ENCODE measurements around the gene HRH4. TPM values are rescaled to one million over a fixed set of nuclear protein-coding genes. Genes with fewer than 3 reads are reported as not detected.

The HRH4 gene
- total RNA-seq, 1 donor from 2014 or later, result 1.7 TPM

DNA sequence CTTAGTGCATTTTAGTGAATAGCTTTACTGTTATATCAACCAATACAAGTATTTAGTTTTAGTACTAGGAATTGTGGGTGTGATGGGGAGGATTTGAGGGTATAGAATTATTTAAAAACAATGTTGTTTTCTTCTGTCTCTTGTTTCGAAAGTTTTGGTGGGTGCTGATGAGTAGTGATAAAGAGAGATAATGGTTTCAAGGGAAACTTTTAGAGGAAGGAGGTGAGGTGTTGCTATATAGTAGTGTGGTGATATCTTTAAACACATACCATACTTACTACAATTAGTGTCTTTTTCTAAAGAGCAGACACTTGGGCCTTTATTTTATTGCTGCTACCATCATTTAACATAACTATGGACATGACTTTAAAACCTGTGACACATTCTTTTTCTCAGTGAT is 23.5 kb upstream of the HRH4 start:
- intact Hi-C loops (cut with micrococcal nuclease), result no loop called here
- H3K9me3 Mint-ChIP-seq, result no peaks in the 10 kb centered on the region
- H3K36me3 Mint-ChIP-seq (ENCODE audit: low read depth), result peaks cover 7% of the 10 kb centered on the region
- no peaks in the 10 kb centered on the region for H3K4me1 Mint-ChIP-seq (ENCODE audit: low read depth)
- no peak overlapping the region for H3K4me3 Mint-ChIP-seq
- no peaks in the 10 kb centered on the region for H3K27me3 Mint-ChIP-seq (ENCODE audit: insufficient read depth)
- DNase-seq (ENCODE audit: low spot score), result no peak
- H3K27ac Mint-ChIP-seq, result no peak overlapping the region

DNA sequence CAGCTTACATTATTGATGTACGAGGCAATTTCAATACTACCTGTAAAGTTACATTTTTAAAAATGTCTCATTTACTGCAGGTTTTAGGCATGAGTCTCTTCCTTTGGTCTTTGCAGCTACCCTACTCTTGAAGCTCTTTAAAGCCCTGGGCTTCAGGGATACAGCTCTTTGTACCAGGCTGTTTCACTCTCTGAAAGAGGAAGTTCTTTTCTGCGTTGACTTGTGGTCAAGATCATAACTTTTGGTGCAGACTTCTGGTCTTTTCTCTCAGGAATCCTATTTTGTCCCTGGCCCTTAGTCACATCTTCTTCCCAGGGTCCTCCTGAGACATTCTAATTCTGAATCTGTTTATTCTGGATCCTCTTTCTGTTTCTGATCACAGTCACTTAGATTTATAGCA is 16.6 kb upstream of the HRH4 start:
- peaks cover 18% of the 10 kb centered on the region for H3K36me3 Mint-ChIP-seq (ENCODE audit: low read depth)
- peaks cover 10% of the 10 kb centered on the region for H3K4me1 Mint-ChIP-seq (ENCODE audit: low read depth)
- H3K4me3 Mint-ChIP-seq, result no peak overlapping the region
- no peaks in the 10 kb centered on the region for H3K9me3 Mint-ChIP-seq
- DNase-seq (ENCODE audit: low spot score), result no peak
- no peaks in the 10 kb centered on the region for H3K27me3 Mint-ChIP-seq (ENCODE audit: insufficient read depth)
- H3K27ac Mint-ChIP-seq, result no peak overlapping the region
- intact Hi-C loops (cut with micrococcal nuclease), result no loop called here

DNA sequence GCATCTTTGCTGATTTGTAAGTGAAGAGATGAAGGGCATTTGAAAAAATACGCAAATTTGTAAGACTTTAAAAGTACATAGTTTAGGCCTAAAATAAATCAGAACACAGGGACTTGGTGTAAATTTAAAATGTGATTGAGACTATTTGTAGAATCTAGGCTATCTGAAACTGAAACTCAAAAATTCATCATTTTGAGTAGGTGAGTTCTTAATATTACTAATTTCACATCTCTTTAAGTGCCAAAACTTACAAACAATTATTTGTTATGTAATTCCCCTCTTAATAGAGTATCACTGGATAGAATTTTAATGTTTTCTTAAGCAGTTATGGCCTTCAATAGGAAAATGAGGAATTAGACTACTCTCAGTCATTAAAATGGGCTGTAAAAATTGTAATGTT is 14.0 kb upstream of the HRH4 start:
- Mint-ChIP-seq H3K27ac (no peak overlapping the region), H3K27me3 (ENCODE audit: insufficient read depth) (no peaks in the 10 kb centered on the region), H3K36me3 (ENCODE audit: low read depth) (peaks cover 26% of the 10 kb centered on the region), H3K4me3 (no peak overlapping the region), H3K4me1 (ENCODE audit: low read depth) (peaks cover 10% of the 10 kb centered on the region), H3K9me3 (no peaks in the 10 kb centered on the region)
- DNase-seq (ENCODE audit: low spot score), result no peak
- intact Hi-C loops (cut with micrococcal nuclease), result no loop called here

DNA sequence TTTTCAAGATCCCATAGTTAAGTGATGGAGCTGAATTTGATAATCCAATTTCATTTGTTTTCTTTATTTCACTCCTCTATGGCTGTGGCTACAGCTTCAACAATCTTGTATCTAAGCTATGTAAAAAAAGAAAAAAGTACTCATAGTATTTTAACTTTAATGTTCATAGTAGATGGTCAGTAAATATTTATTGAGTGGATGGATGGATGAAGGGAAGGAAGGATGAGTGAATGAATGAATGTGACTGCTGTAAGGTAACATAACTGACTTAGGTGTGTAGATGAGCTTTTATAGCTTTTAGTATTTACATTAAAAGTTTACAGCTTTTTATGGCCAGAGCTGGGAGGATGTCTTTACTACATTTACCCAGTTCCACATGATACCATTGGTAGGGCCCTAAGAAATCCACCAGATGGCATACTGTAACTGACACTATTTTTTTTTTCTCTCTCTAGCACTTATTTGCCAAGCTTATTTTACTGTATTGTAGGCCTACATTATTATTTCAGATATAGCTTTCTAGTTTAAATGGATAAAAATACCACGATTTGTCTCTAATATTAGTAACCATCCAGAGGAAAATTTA is 13.4 kb upstream of the HRH4 start:
- H3K36me3 Mint-ChIP-seq (ENCODE audit: low read depth), result peaks cover 22% of the 10 kb centered on the region
- intact Hi-C loops (cut with micrococcal nuclease), result no loop called here

DNA sequence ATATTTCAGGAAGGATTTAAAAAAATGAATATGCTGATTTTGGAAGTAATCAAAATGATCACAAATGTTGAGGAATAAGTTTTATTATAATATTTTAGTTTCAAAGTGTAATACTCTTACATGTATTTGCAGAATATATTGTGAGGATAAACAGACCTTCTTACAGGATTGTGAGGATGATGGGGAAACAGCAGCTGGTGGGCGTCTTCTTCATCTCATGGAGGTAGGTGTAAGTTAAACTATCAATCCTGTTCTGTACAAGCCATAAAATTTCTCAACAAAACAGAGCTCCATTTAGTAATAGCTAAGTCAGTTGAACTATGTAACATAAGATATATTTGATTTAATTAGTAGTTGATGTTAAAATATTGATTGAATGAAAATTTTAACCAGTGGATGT is 12.5 kb upstream of the HRH4 start:
- H3K27ac Mint-ChIP-seq, result no peak overlapping the region
- peaks cover 22% of the 10 kb centered on the region for H3K36me3 Mint-ChIP-seq (ENCODE audit: low read depth)
- no peak for DNase-seq (ENCODE audit: low spot score)
- no peak overlapping the region for H3K4me3 Mint-ChIP-seq
- H3K4me1 Mint-ChIP-seq (ENCODE audit: low read depth), result peaks cover 10% of the 10 kb centered on the region
- H3K9me3 Mint-ChIP-seq, result no peaks in the 10 kb centered on the region
- intact Hi-C loops (cut with micrococcal nuclease), result no loop called here
- no peaks in the 10 kb centered on the region for H3K27me3 Mint-ChIP-seq (ENCODE audit: insufficient read depth)

More for the DNA sequence above, 13.4 kb upstream of the HRH4 start:
- Mint-ChIP-seq H3K27ac (no peak overlapping the region), H3K27me3 (ENCODE audit: insufficient read depth) (no peaks in the 10 kb centered on the region), H3K9me3 (no peaks in the 10 kb centered on the region), H3K4me1 (ENCODE audit: low read depth) (peaks cover 10% of the 10 kb centered on the region), H3K4me3 (no peak overlapping the region)
- no peak for DNase-seq (ENCODE audit: low spot score)

DNA sequence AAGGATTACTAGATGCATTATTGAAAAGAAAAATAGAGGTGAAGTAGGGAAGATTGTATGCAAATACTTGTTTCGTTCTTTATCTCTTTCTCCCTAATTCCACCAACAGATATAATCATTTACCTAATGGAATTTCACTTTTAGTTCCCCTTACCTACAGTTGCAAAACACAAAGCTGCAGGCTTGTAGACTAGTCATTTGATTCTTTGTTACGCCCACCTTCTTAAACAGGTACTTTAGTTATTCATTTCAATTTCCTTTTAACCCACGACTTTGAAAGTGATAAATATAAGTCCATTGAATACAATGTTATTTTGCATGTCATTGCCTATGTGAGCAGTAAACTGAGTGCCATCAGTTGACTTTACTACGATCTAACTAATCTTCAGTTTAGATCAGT is 3.9 kb upstream of the HRH4 start:
- Mint-ChIP-seq H3K4me3 (peak overlapping the region; percentile 26), H3K9me3 (peaks cover 9% of the 10 kb centered on the region), H3K36me3 (ENCODE audit: low read depth) (peaks cover 5% of the 10 kb centered on the region), H3K4me1 (ENCODE audit: low read depth) (peaks cover 28% of the 10 kb centered on the region), H3K27me3 (ENCODE audit: insufficient read depth) (no peaks in the 10 kb centered on the region), H3K27ac (peak overlapping the region; percentile 55)
- no peak for DNase-seq (ENCODE audit: low spot score)
- intact Hi-C loops (cut with micrococcal nuclease), result loop anchor here (1.0 to 2.0 kb wide), 2 partner anchors 42 to 88 kb away; no protein-coding TSS in a partner anchor

DNA sequence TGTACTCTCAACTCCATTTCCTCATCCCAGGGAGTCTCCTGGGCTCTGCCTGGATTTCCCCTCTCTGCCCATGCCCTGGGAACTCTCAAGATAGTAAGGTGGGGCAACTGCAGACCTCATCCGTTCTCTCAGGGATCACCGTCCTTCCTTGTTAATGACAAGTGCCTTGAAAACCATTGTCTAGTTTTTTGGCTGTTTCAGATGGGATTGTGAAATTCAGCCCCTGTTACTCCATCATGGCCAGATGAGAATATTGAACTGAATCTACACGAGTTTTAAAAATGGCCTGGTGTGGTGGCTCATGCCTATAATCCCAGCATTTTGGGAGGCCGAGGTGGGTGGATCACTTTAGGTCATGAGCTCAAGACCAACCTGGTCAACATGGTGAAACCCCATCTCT is 665 bp upstream of the HRH4 start:
- Mint-ChIP-seq H3K4me3 (no peak overlapping the region), H3K27ac (no peak overlapping the region), H3K4me1 (ENCODE audit: low read depth) (peaks cover 41% of the 10 kb centered on the region), H3K36me3 (ENCODE audit: low read depth) (peaks cover 2% of the 10 kb centered on the region), H3K27me3 (ENCODE audit: insufficient read depth) (no peaks in the 10 kb centered on the region), H3K9me3 (peaks cover 9% of the 10 kb centered on the region)
- intact Hi-C loops (cut with micrococcal nuclease), result loop anchor here (1.0 kb wide), 3 partner anchors 17 to 90 kb away; no protein-coding TSS in a partner anchor
- DNase-seq (ENCODE audit: low spot score), result no peak

DNA sequence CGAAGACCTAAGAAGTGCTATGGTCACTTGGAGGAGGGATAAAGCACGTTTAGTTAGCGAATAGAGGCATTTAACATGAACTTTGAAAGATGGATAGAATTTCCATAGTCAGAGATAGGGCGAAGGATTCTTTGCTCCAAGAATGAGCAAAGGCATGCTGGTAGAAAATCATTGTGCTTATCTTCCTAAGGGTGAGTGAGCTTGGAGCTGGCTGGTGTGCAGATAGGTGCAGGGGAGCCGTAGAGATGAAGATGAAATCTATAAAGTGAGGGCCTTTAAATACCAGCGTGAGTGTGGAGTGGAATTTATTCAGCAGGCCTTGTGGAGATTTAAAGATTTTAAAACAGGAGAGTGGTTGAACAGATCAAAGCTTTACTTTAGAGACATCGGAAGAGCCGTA is 1.6 kb downstream of the HRH4 start:
- Mint-ChIP-seq H3K27me3 (ENCODE audit: insufficient read depth) (peaks cover 5% of the 10 kb centered on the region), H3K36me3 (ENCODE audit: low read depth) (peaks cover 2% of the 10 kb centered on the region), H3K4me1 (ENCODE audit: low read depth) (peaks cover 34% of the 10 kb centered on the region), H3K4me3 (no peak overlapping the region), H3K9me3 (peaks cover 9% of the 10 kb centered on the region), H3K27ac (no peak overlapping the region)
- no peak for DNase-seq (ENCODE audit: low spot score)
- intact Hi-C loops (cut with micrococcal nuclease), result no loop called here

DNA sequence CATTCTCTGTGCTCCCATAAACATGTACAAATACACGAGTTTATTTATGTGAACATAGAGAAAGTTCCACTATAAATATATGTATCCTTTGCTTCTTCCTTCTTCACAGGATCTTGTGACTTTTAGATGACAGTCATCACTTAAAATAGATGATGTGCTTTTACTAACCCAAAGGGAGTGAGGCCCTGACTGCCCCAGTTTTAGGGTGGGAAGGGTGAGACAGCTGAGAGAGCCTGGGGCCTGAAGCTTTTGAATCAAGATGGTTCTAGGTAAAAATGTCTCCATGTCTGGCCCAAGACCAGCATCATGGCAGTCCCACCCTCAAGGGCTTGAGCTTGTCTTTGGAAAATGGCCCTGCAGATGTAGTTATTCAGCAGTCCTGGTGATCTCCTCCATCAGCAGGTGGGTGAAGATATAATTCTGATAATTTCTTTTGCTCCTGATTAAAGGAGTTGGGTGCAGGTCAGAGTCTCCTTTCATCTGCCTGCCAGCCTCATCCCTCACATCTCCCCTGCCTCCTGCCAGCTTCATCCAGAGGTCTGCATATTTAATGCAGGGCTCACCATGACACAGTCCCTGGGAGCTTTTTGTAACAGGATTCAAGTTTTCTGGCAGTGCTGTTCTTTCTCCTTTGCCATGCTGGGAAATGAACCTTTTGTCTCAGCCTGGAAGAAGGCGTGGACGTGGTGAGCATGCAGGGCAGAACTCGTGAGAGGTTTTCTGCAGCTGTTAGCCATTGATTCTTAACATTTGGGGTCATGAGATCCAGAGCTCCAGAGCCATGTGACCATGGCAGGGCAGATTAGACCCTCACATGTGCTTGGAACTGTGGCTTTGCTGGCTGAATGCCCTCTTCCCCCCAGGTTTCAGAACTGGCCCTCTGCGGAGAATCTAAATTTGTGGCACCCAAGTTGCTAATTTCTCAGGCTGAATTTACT is 2.7 kb downstream of the HRH4 start:
- Mint-ChIP-seq H3K27me3 (ENCODE audit: insufficient read depth) (peaks cover 7% of the 10 kb centered on the region), H3K27ac (no peak overlapping the region), H3K4me1 (ENCODE audit: low read depth) (peaks cover 33% of the 10 kb centered on the region), H3K36me3 (ENCODE audit: low read depth) (peaks cover 2% of the 10 kb centered on the region), H3K4me3 (no peak overlapping the region), H3K9me3 (peaks cover 4% of the 10 kb centered on the region)
- no peak for DNase-seq (ENCODE audit: low spot score)
- intact Hi-C loops (cut with micrococcal nuclease), result no loop called here

DNA sequence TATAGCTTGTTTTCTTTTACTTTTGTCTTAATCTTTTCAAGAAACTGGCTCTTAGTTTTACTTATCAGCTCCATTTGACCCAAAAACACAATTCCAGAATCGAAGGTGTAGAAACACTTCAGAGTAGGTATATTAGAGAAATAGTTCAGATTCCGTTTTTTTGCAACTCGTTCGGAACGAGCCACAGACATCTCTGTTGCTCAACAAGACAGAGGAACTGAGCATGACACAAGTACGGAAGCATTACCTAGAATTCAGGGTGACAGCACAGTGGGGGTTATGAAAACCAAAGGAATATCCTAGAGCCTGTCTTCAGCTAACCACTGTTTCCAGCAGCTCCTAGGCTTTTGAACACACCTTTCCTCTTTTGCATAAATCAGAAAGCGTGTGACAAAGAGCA is 5.0 kb downstream of the HRH4 start:
- Mint-ChIP-seq H3K4me3 (no peak overlapping the region), H3K27ac (no peak overlapping the region), H3K4me1 (ENCODE audit: low read depth) (peaks cover 18% of the 10 kb centered on the region), H3K27me3 (ENCODE audit: insufficient read depth) (peaks cover 7% of the 10 kb centered on the region), H3K36me3 (ENCODE audit: low read depth) (no peaks in the 10 kb centered on the region), H3K9me3 (no peaks in the 10 kb centered on the region)
- no peak for DNase-seq (ENCODE audit: low spot score)
- intact Hi-C loops (cut with micrococcal nuclease), result no loop called here

DNA sequence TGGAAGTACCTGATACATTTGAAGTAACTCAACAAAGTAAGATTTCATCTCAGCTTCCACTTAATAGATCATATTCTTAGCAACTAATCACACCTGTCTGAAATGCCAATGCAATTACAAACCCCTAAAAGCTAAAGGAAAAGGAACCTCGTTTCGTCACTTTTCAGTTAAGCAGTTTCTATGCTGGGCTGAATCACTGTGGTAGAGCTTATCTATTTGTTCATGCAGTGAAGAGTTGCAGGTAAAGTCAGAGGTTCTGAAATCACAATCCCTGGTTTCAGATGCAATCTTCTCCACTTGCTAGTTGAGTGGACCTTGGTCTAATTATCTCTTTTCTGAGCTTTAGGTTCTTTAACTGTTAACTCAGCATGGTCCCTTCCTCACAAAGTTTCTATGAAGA is 6.3 kb downstream of the HRH4 start:
- H3K4me1 Mint-ChIP-seq (ENCODE audit: low read depth), result peaks cover 12% of the 10 kb centered on the region
- no peak overlapping the region for H3K4me3 Mint-ChIP-seq
- DNase-seq (ENCODE audit: low spot score), result no peak
- peaks cover 9% of the 10 kb centered on the region for H3K27me3 Mint-ChIP-seq (ENCODE audit: insufficient read depth)
- no peaks in the 10 kb centered on the region for H3K9me3 Mint-ChIP-seq
- H3K36me3 Mint-ChIP-seq (ENCODE audit: low read depth), result no peaks in the 10 kb centered on the region
- intact Hi-C loops (cut with micrococcal nuclease), result no loop called here
- no peak overlapping the region for H3K27ac Mint-ChIP-seq

DNA sequence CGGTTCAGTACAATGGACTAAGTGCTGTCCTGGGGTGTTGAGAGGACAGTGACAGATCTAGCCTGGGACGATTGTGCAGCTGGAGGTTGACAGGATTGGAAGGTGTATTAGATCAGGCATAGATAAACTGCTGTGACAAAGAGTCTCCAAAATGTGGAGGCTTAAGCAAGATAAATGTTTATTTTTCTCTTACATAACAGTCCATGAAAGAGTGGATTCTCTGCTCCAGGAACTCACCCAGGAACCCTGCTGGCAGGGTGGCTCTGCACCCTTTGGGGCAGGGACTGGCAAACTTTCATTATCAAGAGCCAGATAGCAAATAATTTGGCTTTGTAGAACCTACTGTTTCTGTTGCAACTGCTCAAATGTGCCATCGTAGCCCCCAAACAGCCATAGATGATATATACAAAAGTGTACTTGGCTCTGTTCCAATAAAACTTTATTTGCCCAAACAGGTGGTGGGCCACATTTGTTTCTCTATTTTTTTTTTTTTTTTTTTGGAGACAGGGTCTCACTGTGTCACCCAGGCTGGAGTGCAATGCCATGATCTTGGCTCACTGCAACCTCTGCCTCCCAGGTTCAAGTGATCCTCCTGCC is 9.7 kb downstream of the HRH4 start:
- Mint-ChIP-seq H3K4me1 (ENCODE audit: low read depth) (no peaks in the 10 kb centered on the region), H3K9me3 (no peaks in the 10 kb centered on the region), H3K27me3 (ENCODE audit: insufficient read depth) (peaks cover 13% of the 10 kb centered on the region), H3K4me3 (no peak overlapping the region), H3K27ac (no peak overlapping the region), H3K36me3 (ENCODE audit: low read depth) (no peaks in the 10 kb centered on the region)
- no peak for DNase-seq (ENCODE audit: low spot score)
- intact Hi-C loops (cut with micrococcal nuclease), result no loop called here

DNA sequence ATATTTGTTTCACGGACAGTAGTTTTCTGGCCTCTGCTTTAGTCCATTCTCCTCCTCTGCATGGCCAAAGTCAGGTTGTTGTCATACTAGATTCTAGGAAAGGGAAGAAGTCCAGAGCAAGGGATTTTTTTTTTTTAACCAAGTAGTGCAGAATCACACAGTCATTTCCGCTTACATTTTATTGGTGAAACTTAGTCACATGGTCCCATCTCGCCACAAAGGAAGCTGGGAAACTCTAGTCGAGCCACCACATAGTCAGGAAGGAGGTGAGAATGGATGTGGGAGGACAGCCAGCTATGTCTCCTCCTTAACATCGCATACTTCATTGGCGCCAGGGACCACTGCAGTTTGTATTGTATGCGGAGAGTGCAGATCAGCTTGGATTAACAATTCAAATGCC is 10.4 kb downstream of the HRH4 start:
- Mint-ChIP-seq H3K27ac (no peak overlapping the region), H3K4me3 (no peak overlapping the region), H3K36me3 (ENCODE audit: low read depth) (no peaks in the 10 kb centered on the region), H3K9me3 (no peaks in the 10 kb centered on the region), H3K27me3 (ENCODE audit: insufficient read depth) (peaks cover 13% of the 10 kb centered on the region), H3K4me1 (ENCODE audit: low read depth) (no peaks in the 10 kb centered on the region)
- intact Hi-C loops (cut with micrococcal nuclease), result no loop called here
- DNase-seq (ENCODE audit: low spot score), result no peak
